HEK293 (cell line): ENCODE measurements around the gene EPHA6.
"Not testable (repeated sequence)": the region's sequence is repeated elsewhere in the genome, so short reads cannot be mapped to it uniquely, and the experiment has no call there.

Source experiments
- CTCF ChIA-PET: fragments of 350-600 bp; formaldehyde crosslinking; extraction: SDS; loops from one replicate; lab custom pipeline; 2021; ENCODE audit warnings: antibody characterized with exemption; lab: Yijun Ruan, JAX
- POLR2A ChIA-PET: fragments of 300-600 bp; formaldehyde crosslinking; extraction: SDS; loops from one replicate; lab custom pipeline; 2020; ENCODE audit warnings: antibody characterized with exemption, inconsistent platforms; lab: Yijun Ruan, JAX
- H3K27ac ChIP-seq: fragments of 200-500 bp; sonication (Bioruptor generic); 2 replicates; pipeline ENCODE4 v1.5.1; 2014; ENCODE audit warnings: low read depth, low read length, control low read depth, inconsistent platforms; ENCODE audit errors: extremely low read depth
- H3K36me3 ChIP-seq, 2 experiments: fragments of 200-500 bp in 1 of 2; sonication (Bioruptor generic) in 1 of 2; 1 replicate in 1 of 2; 2 replicates in 1 of 2; pipeline ENCODE4 v1.5.1; 2014 to 2017; ENCODE audit warnings: inconsistent platforms in 2 of 2, low read length in 2 of 2; ENCODE audit not compliant: control insufficient read depth in 2 of 2, insufficient read depth in 1 of 2
- H3K4me1 ChIP-seq: fragments of 200-500 bp; sonication (Bioruptor generic); 2 replicates; pipeline ENCODE4 v1.5.1; 2014; ENCODE audit warnings: mild to moderate bottlenecking, low read length, inconsistent platforms; ENCODE audit not compliant: control insufficient read depth, insufficient read depth
- H3K4me3 ChIP-seq: 2 replicates; pipeline ENCODE4 v1.5.1; 2011; ENCODE audit warnings: low read depth, mild to moderate bottlenecking, control low read depth, low read length, moderate library complexity
- H3K9me3 ChIP-seq: fragments of 200-500 bp; sonication (Bioruptor generic); 2 replicates; pipeline ENCODE4 v1.5.1; 2014; ENCODE audit warnings: low read depth, low read length, inconsistent platforms; ENCODE audit not compliant: control insufficient read depth, insufficient read depth
- BCL11B ChIP-seq: fragments of 450-650 bp; formaldehyde crosslinking; IDR thresholded peaks from 2 replicates; pipeline ENCODE4 v1.5.1; 2016; ENCODE audit warnings: low read depth, missing biosample characterization, missing genetic modification characterization
- GLIS2 ChIP-seq: fragments of 450-650 bp; formaldehyde crosslinking; IDR thresholded peaks from 2 replicates; pipeline ENCODE4 v1.5.1; 2016; ENCODE audit warnings: missing biosample characterization, missing genetic modification characterization
- SCRT1 ChIP-seq: fragments of 450-650 bp; formaldehyde crosslinking; IDR thresholded peaks from 2 replicates; pipeline ENCODE4 v1.5.1; 2016; ENCODE audit warnings: missing biosample characterization, missing genetic modification characterization, borderline replicate concordance
- TSHZ1 ChIP-seq: fragments of 450-650 bp; formaldehyde crosslinking; IDR thresholded peaks from 2 replicates; pipeline ENCODE4 v1.5.1; 2016; ENCODE audit warnings: missing biosample characterization, missing genetic modification characterization, borderline replicate concordance
- YY2 ChIP-seq: fragments of 450-650 bp; formaldehyde crosslinking; IDR thresholded peaks from 2 replicates; pipeline ENCODE4 v1.5.1; 2016; ENCODE audit warnings: missing biosample characterization, missing genetic modification characterization
- ZFHX2 ChIP-seq: fragments of 450-650 bp; formaldehyde crosslinking; conservative IDR thresholded peaks from 2 replicates; pipeline ENCODE4 v1.5.1; 2016; ENCODE audit warnings: missing biosample characterization, missing genetic modification characterization
- ZNF148 ChIP-seq: fragments of 450-650 bp; formaldehyde crosslinking; IDR thresholded peaks from 2 replicates; pipeline ENCODE4 v1.5.0; 2017; ENCODE audit warnings: missing biosample characterization, missing genetic modification characterization, borderline replicate concordance
- ZNF169 ChIP-seq: fragments of 450-650 bp; formaldehyde crosslinking; IDR thresholded peaks from 2 replicates; pipeline ENCODE4 v1.5.1; 2016; ENCODE audit warnings: missing biosample characterization, missing genetic modification characterization
- ZNF221 ChIP-seq: fragments of 450-650 bp; formaldehyde crosslinking; IDR thresholded peaks from 2 replicates; pipeline ENCODE4 v1.5.1; 2017; ENCODE audit warnings: missing biosample characterization, missing genetic modification characterization, borderline replicate concordance
- ZNF23 ChIP-seq: fragments of 450-650 bp; formaldehyde crosslinking; IDR thresholded peaks from 2 replicates; pipeline ENCODE4 v1.5.1; 2016; ENCODE audit warnings: missing biosample characterization, missing genetic modification characterization, borderline replicate concordance
- ZNF292 ChIP-seq: fragments of 450-650 bp; formaldehyde crosslinking; IDR thresholded peaks from 2 replicates; pipeline ENCODE4 v1.5.1; 2016; ENCODE audit warnings: low read depth, missing biosample characterization, missing genetic modification characterization, borderline replicate concordance
- ZNF433 ChIP-seq: fragments of 450-650 bp; formaldehyde crosslinking; IDR thresholded peaks from 2 replicates; pipeline ENCODE4 v1.5.1; 2016; ENCODE audit warnings: missing biosample characterization, missing genetic modification characterization, low read depth
- ZNF560 ChIP-seq: fragments of 450-650 bp; formaldehyde crosslinking; IDR thresholded peaks from 2 replicates; pipeline ENCODE4 v1.5.1; 2017; ENCODE audit warnings: missing biosample characterization, missing genetic modification characterization, borderline replicate concordance
- ZNF645 ChIP-seq: fragments of 450-650 bp; formaldehyde crosslinking; IDR thresholded peaks from 2 replicates; pipeline ENCODE4; 2016; ENCODE audit warnings: missing biosample characterization, missing genetic modification characterization
- ZNF747 ChIP-seq: fragments of 450-650 bp; formaldehyde crosslinking; IDR thresholded peaks from 2 replicates; pipeline ENCODE4 v1.5.1; 2016; ENCODE audit warnings: missing biosample characterization, missing genetic modification characterization
- ZXDB ChIP-seq: fragments of 450-650 bp; formaldehyde crosslinking; IDR thresholded peaks from 2 replicates; pipeline ENCODE4 v1.5.1; 2016; ENCODE audit warnings: missing biosample characterization, missing genetic modification characterization
- TF ChIP-seq, protein P1 (sequence below): fragments of 450-650 bp; formaldehyde crosslinking; IDR thresholded peaks from 2 replicates; pipeline ENCODE4 v1.5.1; 2017; ENCODE audit warnings: missing biosample characterization, mild to moderate bottlenecking, missing genetic modification characterization, moderate library complexity

The EPHA6 gene

DNA sequence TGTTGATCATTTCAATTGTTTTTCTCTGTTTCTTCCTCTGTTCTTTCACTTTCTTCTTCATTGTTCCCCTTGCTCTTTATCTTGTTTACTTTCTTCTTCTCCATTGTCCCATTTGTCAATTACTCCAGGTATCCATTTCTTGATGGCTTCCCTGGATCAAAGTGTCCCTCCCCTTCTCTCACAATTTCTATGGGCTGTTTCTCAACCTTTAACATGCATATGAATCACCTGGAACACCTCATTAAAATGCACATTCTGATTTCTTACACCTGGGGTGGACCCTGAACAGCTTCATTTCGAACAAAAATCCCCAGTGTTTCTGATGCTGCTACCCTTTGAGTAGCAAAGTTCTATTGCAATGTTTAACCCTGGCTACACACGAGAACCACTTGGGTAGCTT lies 454.8 kb downstream of the EPHA6 start:
- Histone ChIP-seq H3K4me3 (no peak overlapping the region), H3K27ac (no peak overlapping the region), H3K9me3 (no peaks in the 10 kb centered on the region), H3K4me1 (no peaks in the 10 kb centered on the region), H3K36me3 (no peaks in the 10 kb centered on the region)
- ChIA-PET POLR2A (no interaction called here), CTCF (no interaction called here)
- TF ChIP-seq ZNF23 (tag by site-specific recombination) = no peak
- TF ChIP-seq ZNF747 (tag by site-specific recombination) = no peak
- TF ChIP-seq ZXDB (tag by site-specific recombination) = no peak
- TF ChIP-seq GLIS2 (tag by site-specific recombination) = no peak
- TF ChIP-seq ZNF169 (tag by site-specific recombination) = no peak
- TF ChIP-seq TSHZ1 (tag by site-specific recombination) = no peak
- TF ChIP-seq ZNF292 (tag by site-specific recombination) = no peak
- TF ChIP-seq ZFHX2 (tag by site-specific recombination) = no peak
- TF ChIP-seq ZNF221 = no peak
- TF ChIP-seq ZNF560 = no peak
- TF ChIP-seq ZNF148 (tag by site-specific recombination) = no peak
- no peak for TF ChIP-seq SCRT1 (tag by site-specific recombination)
- no peak for TF ChIP-seq ZNF645
- no peak for TF ChIP-seq ZNF433 (tag by site-specific recombination)
- TF ChIP-seq, protein P1, sequence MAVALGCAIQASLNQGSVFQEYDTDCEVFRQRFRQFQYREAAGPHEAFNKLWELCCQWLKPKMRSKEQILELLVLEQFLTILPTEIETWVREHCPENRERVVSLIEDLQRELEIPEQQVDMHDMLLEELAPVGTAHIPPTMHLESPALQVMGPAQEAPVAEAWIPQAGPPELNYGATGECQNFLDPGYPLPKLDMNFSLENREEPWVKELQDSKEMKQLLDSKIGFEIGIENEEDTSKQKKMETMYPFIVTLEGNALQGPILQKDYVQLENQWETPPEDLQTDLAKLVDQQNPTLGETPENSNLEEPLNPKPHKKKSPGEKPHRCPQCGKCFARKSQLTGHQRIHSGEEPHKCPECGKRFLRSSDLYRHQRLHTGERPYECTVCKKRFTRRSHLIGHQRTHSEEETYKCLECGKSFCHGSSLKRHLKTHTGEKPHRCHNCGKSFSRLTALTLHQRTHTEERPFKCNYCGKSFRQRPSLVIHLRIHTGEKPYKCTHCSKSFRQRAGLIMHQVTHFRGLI (tag by site-specific recombination) = no peak
- TF ChIP-seq YY2 = no peak
- TF ChIP-seq BCL11B (tag by site-specific recombination) = no peak

DNA sequence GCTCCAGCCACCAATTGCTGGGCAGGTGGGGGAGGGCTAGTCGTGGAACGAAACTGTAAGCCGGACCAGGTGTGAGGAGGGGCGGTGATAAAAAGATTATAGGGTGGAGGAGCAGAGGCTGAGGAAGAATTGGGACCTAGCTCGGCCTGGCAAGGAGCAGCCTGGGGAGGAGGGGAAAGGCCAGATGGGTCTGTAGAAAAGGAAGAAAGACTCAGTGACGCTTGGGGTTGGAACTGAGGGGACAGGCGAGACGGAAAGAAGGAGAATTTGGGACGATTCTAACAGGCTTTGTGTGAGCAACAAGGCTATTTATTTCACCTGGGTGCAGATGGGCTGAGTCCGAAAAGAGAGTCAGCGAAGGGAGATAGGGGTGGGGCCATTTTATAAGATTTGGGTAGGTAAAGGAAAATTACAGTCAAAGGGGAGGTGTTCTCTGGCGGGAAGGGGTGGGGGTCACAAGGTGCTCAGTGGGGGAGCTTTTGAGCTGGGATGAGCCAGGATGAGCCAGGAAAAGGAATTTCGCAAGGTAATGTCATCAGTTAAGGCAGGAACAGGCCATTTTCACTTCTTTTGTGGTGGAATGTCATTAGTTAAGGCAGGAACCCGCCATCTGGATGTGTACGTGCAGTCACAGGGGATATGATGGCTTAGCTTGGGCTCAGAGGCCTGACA lies 462.6 kb downstream of the EPHA6 start:
- H3K36me3 ChIP-seq, H3K4me1 ChIP-seq, H3K4me3 ChIP-seq, H3K9me3 ChIP-seq, POLR2A ChIA-PET, H3K27ac ChIP-seq, CTCF ChIA-PET: not testable (repeated sequence)
